HG03095 (cell line): ENCODE results near the gene MDH1.
"Not testable (repeated sequence)": the region's sequence is repeated elsewhere in the genome, so short reads cannot be mapped to it uniquely, and the experiment has no call there.

Experiments
- ATAC-seq: cut with Tn5 transposase; IDR thresholded peaks from one replicate; pipeline ENCODE4 v1.9.1; 2021; ENCODE audit warnings: moderate library complexity; ENCODE audit not compliant: unreplicated experiment

Gene MDH1

GRCh38 chr2:63588385-63589147 lies at the start of gene MDH1, which contains the start of gene WDPCP:
MDH1 (plus strand) TSS chr2:63588963; CDS start chr2:63589044, 81 bp downstream.
WDPCP (minus strand) TSS chr2:63588477; CDS start chr2:63588271, 206 bp downstream.
- peak; percentile 90 for ATAC-seq

- ATAC-seq, result no peak
Observed at GRCh38 chr2:63539416-63540162, 49.2 kb upstream of the MDH1 start.

GRCh38 chr2:63544017-63544627 lies 44.6 kb upstream of the MDH1 start:
- ATAC-seq, result no peak

GRCh38 chr2:63545023-63545422 lies 43.7 kb upstream of the MDH1 start:
- ATAC-seq, result no peak

- ATAC-seq, result no peak
Observed at GRCh38 chr2:63553049-63553448, 35.7 kb upstream of the MDH1 start.

- no peak for ATAC-seq
Observed at GRCh38 chr2:63555299-63555698, 33.5 kb upstream of the MDH1 start.

- ATAC-seq, result no peak
Observed at GRCh38 chr2:63555931-63556330, 32.8 kb upstream of the MDH1 start.

- not testable (repeated sequence) for ATAC-seq
Observed at GRCh38 chr2:63557819-63558218, 30.9 kb upstream of the MDH1 start.

GRCh38 chr2:63558922-63559321 lies 29.8 kb upstream of the MDH1 start:
- ATAC-seq, result not testable (repeated sequence)

- ATAC-seq, result no peak
Observed at GRCh38 chr2:63562751-63563150, 26.0 kb upstream of the MDH1 start.

- ATAC-seq, result peak; percentile 72
Observed at GRCh38 chr2:63569740-63570139, 19.0 kb upstream of the MDH1 start.

- ATAC-seq, result no peak
Observed at GRCh38 chr2:63571291-63571690, 17.5 kb upstream of the MDH1 start.

- no peak for ATAC-seq
Observed at GRCh38 chr2:63572001-63572400, 16.8 kb upstream of the MDH1 start.

- not testable (repeated sequence) for ATAC-seq
Observed at GRCh38 chr2:63573026-63573425, 15.7 kb upstream of the MDH1 start.

- ATAC-seq, result not testable (repeated sequence)
Observed at GRCh38 chr2:63573726-63574345, 14.9 kb upstream of the MDH1 start.

GRCh38 chr2:63576546-63576945 lies 12.2 kb upstream of the MDH1 start:
- no peak for ATAC-seq

GRCh38 chr2:63578767-63579166 lies 10.0 kb upstream of the MDH1 start:
- ATAC-seq, result no peak

- ATAC-seq, result no peak
Observed at GRCh38 chr2:63580651-63581297, 8.0 kb upstream of the MDH1 start.

GRCh38 chr2:63581298-63581961 lies 7.3 kb upstream of the MDH1 start:
- ATAC-seq, result no peak

GRCh38 chr2:63582873-63583272 lies 5.9 kb upstream of the MDH1 start:
- no peak for ATAC-seq
